ENCODE measurements around the gene ADPRM.

Gene ADPRM

GRCh38 chr17:10657879-10658278 lies 39.5 kb upstream of the ADPRM start:
- Histone ChIP-seq H3K27ac (ENCODE audit: low read depth, low read length) (no peak overlapping the region), H3K27me3 (ENCODE audit: insufficient read depth, low read length) (no peaks in the 10 kb centered on the region), H3K79me2 (ENCODE audit: control insufficient read depth, insufficient read depth, low read length, poor library complexity) (no peaks in the 10 kb centered on the region), H4K12ac (ENCODE audit: low read depth, low read length) (no peak overlapping the region), H3K79me1 (ENCODE audit: low read length) (no peaks in the 10 kb centered on the region), H3K18ac (ENCODE audit: low read length) (no peak overlapping the region), H2AFZ (ENCODE audit: insufficient read depth, low read length, poor library complexity) (no peak overlapping the region), H3K4me3 (ENCODE audit: low read depth, low read length) (no peak overlapping the region), H4K8ac (ENCODE audit: low read depth, low read length) (no peak overlapping the region), H3K36me3 (ENCODE audit: control insufficient read depth in 1 of 2, insufficient read depth in 2 of 2, low read length in 2 of 2) (no peaks in the 10 kb centered on the region), H3K4me2 (ENCODE audit: low read length) (no peak overlapping the region), H3K4ac (ENCODE audit: low read depth, low read length) (no peak overlapping the region), H2BK120ac (ENCODE audit: insufficient read depth, low read length, poor library complexity) (no peak overlapping the region), H3K4me1 (ENCODE audit: control insufficient read depth in 1 of 2, insufficient read depth in 2 of 2, low read length in 2 of 2) (no peaks in the 10 kb centered on the region), H3K23ac (ENCODE audit: low read length) (no peak overlapping the region), H3K14ac (ENCODE audit: low read length) (no peak overlapping the region), H3K9ac (ENCODE audit: low read length) (no peak overlapping the region), H4K91ac (ENCODE audit: low read depth, low read length) (no peak overlapping the region), H2AK5ac (ENCODE audit: low read length) (no peak overlapping the region), H2BK5ac (ENCODE audit: low read depth, low read length, poor library complexity) (no peak overlapping the region), H2BK12ac (ENCODE audit: low read length) (no peak overlapping the region), H3K9me3 (ENCODE audit: insufficient read depth, low read depth, low read length) (no peaks in the 10 kb centered on the region)
- no peak for DNase-seq
- WGBS (ENCODE audit: extremely low coverage, insufficient coverage, insufficient read length), result no CpG with 5 or more reads among the region's 10 CpGs

- Histone ChIP-seq H4K12ac (ENCODE audit: low read depth, low read length) (no peak overlapping the region), H3K4me2 (ENCODE audit: low read length) (no peak overlapping the region), H3K23ac (ENCODE audit: low read length) (no peak overlapping the region), H3K18ac (ENCODE audit: low read length) (no peak overlapping the region), H3K9me3 (ENCODE audit: insufficient read depth, low read depth, low read length) (no peaks in the 10 kb centered on the region), H3K4ac (ENCODE audit: low read depth, low read length) (no peak overlapping the region), H2AFZ (ENCODE audit: insufficient read depth, low read length, poor library complexity) (no peak overlapping the region), H3K36me3 (ENCODE audit: control insufficient read depth in 1 of 2, insufficient read depth in 2 of 2, low read length in 2 of 2) (no peaks in the 10 kb centered on the region), H3K27me3 (ENCODE audit: insufficient read depth, low read length) (no peaks in the 10 kb centered on the region), H3K4me3 (ENCODE audit: low read depth, low read length) (no peak overlapping the region), H2AK5ac (ENCODE audit: low read length) (no peak overlapping the region), H3K14ac (ENCODE audit: low read length) (no peak overlapping the region), H2BK120ac (ENCODE audit: insufficient read depth, low read length, poor library complexity) (no peak overlapping the region), H2BK12ac (ENCODE audit: low read length) (no peak overlapping the region), H4K8ac (ENCODE audit: low read depth, low read length) (no peak overlapping the region), H2BK5ac (ENCODE audit: low read depth, low read length, poor library complexity) (no peak overlapping the region), H3K27ac (ENCODE audit: low read depth, low read length) (no peak overlapping the region), H3K4me1 (ENCODE audit: control insufficient read depth in 1 of 2, insufficient read depth in 2 of 2, low read length in 2 of 2) (no peaks in the 10 kb centered on the region), H3K79me2 (ENCODE audit: control insufficient read depth, insufficient read depth, low read length, poor library complexity) (no peaks in the 10 kb centered on the region), H3K79me1 (ENCODE audit: low read length) (no peaks in the 10 kb centered on the region), H3K9ac (ENCODE audit: low read length) (no peak overlapping the region), H4K91ac (ENCODE audit: low read depth, low read length) (no peak overlapping the region)
- no CpG with 5 or more reads among the region's 10 CpGs for WGBS (ENCODE audit: extremely low coverage, insufficient coverage, insufficient read length)
- DNase-seq, result no peak
These were observed 36.0 kb upstream of the ADPRM start for GRCh38 chr17:10661437-10661836.

DNA sequence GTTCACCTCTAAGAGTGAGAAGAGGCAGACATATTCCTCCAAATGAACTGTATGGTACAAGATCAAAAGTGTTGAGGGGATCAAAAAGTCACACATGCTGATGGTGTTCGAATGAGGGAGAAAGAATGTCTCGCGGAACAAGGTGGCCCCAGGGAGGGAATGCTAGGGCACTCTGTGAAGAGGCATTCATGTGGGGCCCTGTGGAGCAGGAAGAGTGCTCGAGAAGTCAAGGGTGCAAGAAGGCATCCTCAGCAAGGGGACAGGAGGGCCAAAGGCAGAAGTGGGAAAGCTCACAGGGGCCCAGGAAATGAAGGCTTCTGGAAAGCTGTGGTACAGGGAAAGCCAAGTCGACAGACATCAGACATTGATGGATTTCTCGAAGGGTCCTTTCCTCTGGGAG lies 34.2 kb upstream of the ADPRM start:
- Histone ChIP-seq H3K27me3 (ENCODE audit: insufficient read depth, low read length) (no peaks in the 10 kb centered on the region), H3K4me3 (ENCODE audit: low read depth, low read length) (no peak overlapping the region), H3K18ac (ENCODE audit: low read length) (no peak overlapping the region), H3K79me2 (ENCODE audit: control insufficient read depth, insufficient read depth, low read length, poor library complexity) (no peaks in the 10 kb centered on the region), H3K36me3 (ENCODE audit: control insufficient read depth in 1 of 2, insufficient read depth in 2 of 2, low read length in 2 of 2) (no peaks in the 10 kb centered on the region), H3K14ac (ENCODE audit: low read length) (no peak overlapping the region), H3K9me3 (ENCODE audit: insufficient read depth, low read depth, low read length) (no peaks in the 10 kb centered on the region), H2AK5ac (ENCODE audit: low read length) (no peak overlapping the region), H4K91ac (ENCODE audit: low read depth, low read length) (no peak overlapping the region), H3K23ac (ENCODE audit: low read length) (no peak overlapping the region), H3K27ac (ENCODE audit: low read depth, low read length) (no peak overlapping the region), H4K12ac (ENCODE audit: low read depth, low read length) (no peak overlapping the region), H2BK120ac (ENCODE audit: insufficient read depth, low read length, poor library complexity) (no peak overlapping the region), H3K4me1 (ENCODE audit: control insufficient read depth in 1 of 2, insufficient read depth in 2 of 2, low read length in 2 of 2) (no peaks in the 10 kb centered on the region), H3K4me2 (ENCODE audit: low read length) (no peak overlapping the region), H4K8ac (ENCODE audit: low read depth, low read length) (no peak overlapping the region), H2BK12ac (ENCODE audit: low read length) (no peak overlapping the region), H3K4ac (ENCODE audit: low read depth, low read length) (no peak overlapping the region), H3K79me1 (ENCODE audit: low read length) (no peaks in the 10 kb centered on the region), H2BK5ac (ENCODE audit: low read depth, low read length, poor library complexity) (no peak overlapping the region), H3K9ac (ENCODE audit: low read length) (no peak overlapping the region), H2AFZ (ENCODE audit: insufficient read depth, low read length, poor library complexity) (no peak overlapping the region)
- no CpG with 5 or more reads among the region's 6 CpGs for WGBS (ENCODE audit: extremely low coverage, insufficient coverage, insufficient read length)
- DNase-seq, result no peak

DNA sequence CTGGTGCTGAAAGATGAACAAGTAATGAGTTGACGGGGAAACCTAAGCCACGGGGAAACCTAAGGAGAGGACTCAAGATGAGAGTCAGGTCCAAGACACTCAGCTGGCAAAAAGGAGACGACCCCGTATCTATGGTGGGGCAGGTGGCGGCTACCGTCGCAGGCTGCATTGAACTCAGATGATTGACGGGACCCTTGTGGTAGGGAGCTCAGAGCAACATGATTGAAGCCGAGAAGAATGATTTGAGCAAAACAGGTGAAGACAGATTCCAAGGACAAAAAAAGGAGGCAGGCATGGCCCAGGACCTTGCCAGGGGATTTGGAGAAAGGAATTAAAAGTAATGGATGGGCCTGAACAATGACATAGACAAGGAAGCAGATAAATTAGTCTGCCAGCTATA lies 32.8 kb upstream of the ADPRM start:
- Histone ChIP-seq H3K4me2 (ENCODE audit: low read length) (no peak overlapping the region), H2BK5ac (ENCODE audit: low read depth, low read length, poor library complexity) (no peak overlapping the region), H2BK120ac (ENCODE audit: insufficient read depth, low read length, poor library complexity) (no peak overlapping the region), H4K91ac (ENCODE audit: low read depth, low read length) (no peak overlapping the region), H3K4ac (ENCODE audit: low read depth, low read length) (no peak overlapping the region), H3K18ac (ENCODE audit: low read length) (no peak overlapping the region), H3K36me3 (ENCODE audit: control insufficient read depth in 1 of 2, insufficient read depth in 2 of 2, low read length in 2 of 2) (no peaks in the 10 kb centered on the region), H2AFZ (ENCODE audit: insufficient read depth, low read length, poor library complexity) (no peak overlapping the region), H3K4me3 (ENCODE audit: low read depth, low read length) (no peak overlapping the region), H3K79me1 (ENCODE audit: low read length) (no peaks in the 10 kb centered on the region), H2AK5ac (ENCODE audit: low read length) (no peak overlapping the region), H3K9ac (ENCODE audit: low read length) (no peak overlapping the region), H3K14ac (ENCODE audit: low read length) (no peak overlapping the region), H3K23ac (ENCODE audit: low read length) (no peak overlapping the region), H4K8ac (ENCODE audit: low read depth, low read length) (no peak overlapping the region), H3K27ac (ENCODE audit: low read depth, low read length) (no peak overlapping the region), H3K27me3 (ENCODE audit: insufficient read depth, low read length) (no peaks in the 10 kb centered on the region), H3K9me3 (ENCODE audit: insufficient read depth, low read depth, low read length) (no peaks in the 10 kb centered on the region), H3K79me2 (ENCODE audit: control insufficient read depth, insufficient read depth, low read length, poor library complexity) (no peaks in the 10 kb centered on the region), H3K4me1 (ENCODE audit: control insufficient read depth in 1 of 2, insufficient read depth in 2 of 2, low read length in 2 of 2) (no peaks in the 10 kb centered on the region), H4K12ac (ENCODE audit: low read depth, low read length) (peak overlapping the region; percentile 36), H2BK12ac (ENCODE audit: low read length) (no peak overlapping the region)
- WGBS (ENCODE audit: extremely low coverage, insufficient coverage, insufficient read length), result no CpG with 5 or more reads among the region's 9 CpGs
- DNase-seq, result no peak

Measured in trophoblast cell (in vitro differentiated cells and primary cell).